ENCODE data around the gene ZNF185. TPM values are rescaled to one million over a fixed set of nuclear protein-coding genes. Genes with fewer than 3 reads are reported as not detected.

Gene ZNF185
- total and polyA plus RNA-seq, 2 of the 8 experiments (the other 6 are each of a cell fraction or from before 2014, with no cell fraction given) = 15.6 to 20.1 TPM

DNA sequence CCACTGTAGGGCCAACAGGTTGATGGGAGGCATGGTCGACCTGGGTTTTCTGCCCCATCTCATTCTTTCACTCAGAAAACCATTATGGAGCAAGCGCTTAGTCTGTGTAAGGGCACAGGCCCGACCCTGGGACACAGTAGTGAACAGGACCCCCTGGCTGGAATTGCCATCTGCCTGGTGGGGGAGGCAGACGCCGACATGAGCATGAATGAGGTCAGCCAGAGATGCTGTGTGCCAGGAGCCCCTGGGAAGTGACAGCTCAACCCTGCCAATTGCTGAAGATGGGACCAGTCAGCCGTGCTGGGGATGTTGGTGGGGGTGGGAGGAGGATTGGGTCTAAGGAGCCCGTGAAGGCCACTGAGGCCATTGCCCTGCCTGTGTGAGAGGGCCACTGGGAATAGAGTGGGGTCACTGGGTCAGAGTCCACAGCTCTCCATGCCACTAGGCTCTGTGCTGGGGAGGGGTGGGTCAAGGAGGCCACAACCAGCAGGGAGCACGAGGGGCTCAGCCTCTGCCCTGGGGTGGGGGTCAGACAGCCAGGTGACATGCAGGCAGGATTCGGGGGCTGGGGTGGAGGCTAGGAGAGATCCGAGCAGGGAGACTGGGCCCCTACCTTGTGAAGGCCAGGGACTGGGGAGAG, 31.0 kb downstream of the ZNF185 start:
- Histone ChIP-seq H2BK120ac (replicated peaks; ENCODE audit: low read depth, low read length) (no peak overlapping the region), H3K4me2 (ENCODE audit: insufficient read depth in 1 of 2, low read depth in 2 of 2, low read length in 2 of 2) (no peak overlapping the region), H2AFZ (ENCODE audit: low read length) (no peak overlapping the region), H3K4me1 (replicated peaks in 1 of 4; ENCODE audit: control insufficient read depth in 3 of 4, insufficient read depth in 4 of 4, low read length in 3 of 4) (peaks cover 0 to 2% (median under 1%) of the 10 kb centered on the region in 4 experiments; a peak in 4 of 7 replicates), H3K4ac (replicated peaks; ENCODE audit: insufficient read length, low read depth, low read length) (no peak overlapping the region), H2BK5ac (ENCODE audit: low read depth, low read length) (no peak overlapping the region), H3K14ac (ENCODE audit: insufficient read length) (no peak overlapping the region), H4K8ac (ENCODE audit: extremely low read depth, insufficient read depth, low read length) (peak overlapping the region; percentile 5; the same call in 1 of the 2 replicates), H3K4me3 (ENCODE audit: extremely low read depth in 1 of 4, insufficient read depth in 2 of 4, low read depth in 3 of 4, low read length in 4 of 4) (no peak overlapping the region), H3K56ac (replicated peaks; ENCODE audit: insufficient read length, low read depth, low read length) (no peak overlapping the region), H3K36me3 (ENCODE audit: control insufficient read depth in 2 of 4, insufficient read depth in 4 of 4, low read length in 3 of 4) (no peaks in the 10 kb centered on the region), H3K9ac (replicated peaks in 1 of 4; ENCODE audit: extremely low read depth in 1 of 4, low read depth in 3 of 4, low read length in 3 of 4) (no peak overlapping the region), H3K23ac (ENCODE audit: insufficient read length) (no peak overlapping the region), H3K9me3 (ENCODE audit: insufficient read depth in 2 of 2, low read depth in 1 of 2, low read length in 1 of 2) (no peaks in the 10 kb centered on the region), H3K79me1 (ENCODE audit: low read depth, low read length) (no peaks in the 10 kb centered on the region), H4K20me1 (replicated peaks in 1 of 2; ENCODE audit: control insufficient read depth in 1 of 2, insufficient read depth in 2 of 2, low read length in 2 of 2) (no peaks in the 10 kb centered on the region), H3K23me2 (ENCODE audit: low read depth, low read length) (no peaks in the 10 kb centered on the region), H2BK15ac (ENCODE audit: low read length) (no peak overlapping the region), H3K79me2 (ENCODE audit: control insufficient read depth in 1 of 2, insufficient read depth in 2 of 2, low read length in 2 of 2) (no peaks in the 10 kb centered on the region), H3K18ac (ENCODE audit: extremely low read depth, low read length) (no peak overlapping the region), H2AK5ac (ENCODE audit: low read depth, low read length) (no peak overlapping the region), H4K91ac (replicated peaks; ENCODE audit: insufficient read length, low read length) (no peak overlapping the region), H3K27ac (ENCODE audit: low read depth, low read length) (no peak overlapping the region), H2BK20ac (ENCODE audit: low read length) (no peak overlapping the region), H3K27me3 (replicated peaks in 1 of 4; ENCODE audit: control insufficient read depth in 3 of 4, extremely low read depth in 1 of 4, insufficient read depth in 3 of 4, low read length in 3 of 4) (no peaks in the 10 kb centered on the region), H2BK12ac (ENCODE audit: low read depth, low read length) (no peak overlapping the region), H4K5ac (ENCODE audit: insufficient read length, low read depth, low read length) (no peak overlapping the region)
- 93% methylated on average over 7 of the region's 10 CpGs; no CpG with 5 or more reads in 1 of the 2 experiments for WGBS, 2 experiments (ENCODE audit: extremely low coverage in 1 of 2, insufficient coverage in 1 of 2, insufficient read length in 1 of 2, insufficient replicate concordance in 2 of 2, low coverage in 1 of 2, low lambda C conversion rate in 2 of 2, missing lambda C conversion rate in 1 of 2)
- POLR2A ChIA-PET (ENCODE audit: partially characterized antibody) = no interaction called here
- FAIRE-seq (no peak), DNase-seq (ENCODE audit: low read depth in 1 of 2, low spot score in 2 of 2) (no peak)
- TF ChIP-seq, protein P1, sequence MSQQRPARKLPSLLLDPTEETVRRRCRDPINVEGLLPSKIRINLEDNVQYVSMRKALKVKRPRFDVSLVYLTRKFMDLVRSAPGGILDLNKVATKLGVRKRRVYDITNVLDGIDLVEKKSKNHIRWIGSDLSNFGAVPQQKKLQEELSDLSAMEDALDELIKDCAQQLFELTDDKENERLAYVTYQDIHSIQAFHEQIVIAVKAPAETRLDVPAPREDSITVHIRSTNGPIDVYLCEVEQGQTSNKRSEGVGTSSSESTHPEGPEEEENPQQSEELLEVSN (IDR thresholded peaks at IDR 0.05) = no peak
- TF ChIP-seq EP300 (IDR thresholded peaks at IDR 0.05; ENCODE audit: borderline replicate concordance in 1 of 2, low read depth in 2 of 2, low read length in 2 of 2) (no peak), CBX5 (IDR thresholded peaks at IDR 0.05; ENCODE audit: low read depth, low read length) (no peak), EZH2 (IDR thresholded peaks at IDR 0.05; ENCODE audit: low read depth, low read length, severe bottlenecking) (no peak)
- CTCF ChIA-PET (ENCODE audit: partially characterized antibody) = interaction anchor here (0.9 to 1.0 kb wide), 2 partner anchors 16 to 25 kb away, joined by 5 read pairs; no protein-coding TSS in a partner anchor

Measured in H1 (cell line).